ENCODE data around the gene UTP14A.

- TF ChIP-seq, protein P1, sequence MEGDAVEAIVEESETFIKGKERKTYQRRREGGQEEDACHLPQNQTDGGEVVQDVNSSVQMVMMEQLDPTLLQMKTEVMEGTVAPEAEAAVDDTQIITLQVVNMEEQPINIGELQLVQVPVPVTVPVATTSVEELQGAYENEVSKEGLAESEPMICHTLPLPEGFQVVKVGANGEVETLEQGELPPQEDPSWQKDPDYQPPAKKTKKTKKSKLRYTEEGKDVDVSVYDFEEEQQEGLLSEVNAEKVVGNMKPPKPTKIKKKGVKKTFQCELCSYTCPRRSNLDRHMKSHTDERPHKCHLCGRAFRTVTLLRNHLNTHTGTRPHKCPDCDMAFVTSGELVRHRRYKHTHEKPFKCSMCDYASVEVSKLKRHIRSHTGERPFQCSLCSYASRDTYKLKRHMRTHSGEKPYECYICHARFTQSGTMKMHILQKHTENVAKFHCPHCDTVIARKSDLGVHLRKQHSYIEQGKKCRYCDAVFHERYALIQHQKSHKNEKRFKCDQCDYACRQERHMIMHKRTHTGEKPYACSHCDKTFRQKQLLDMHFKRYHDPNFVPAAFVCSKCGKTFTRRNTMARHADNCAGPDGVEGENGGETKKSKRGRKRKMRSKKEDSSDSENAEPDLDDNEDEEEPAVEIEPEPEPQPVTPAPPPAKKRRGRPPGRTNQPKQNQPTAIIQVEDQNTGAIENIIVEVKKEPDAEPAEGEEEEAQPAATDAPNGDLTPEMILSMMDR (CRISPR knock-in tag; IDR thresholded peaks at IDR 0.05) = no peak
- TF ChIP-seq, protein P2, sequence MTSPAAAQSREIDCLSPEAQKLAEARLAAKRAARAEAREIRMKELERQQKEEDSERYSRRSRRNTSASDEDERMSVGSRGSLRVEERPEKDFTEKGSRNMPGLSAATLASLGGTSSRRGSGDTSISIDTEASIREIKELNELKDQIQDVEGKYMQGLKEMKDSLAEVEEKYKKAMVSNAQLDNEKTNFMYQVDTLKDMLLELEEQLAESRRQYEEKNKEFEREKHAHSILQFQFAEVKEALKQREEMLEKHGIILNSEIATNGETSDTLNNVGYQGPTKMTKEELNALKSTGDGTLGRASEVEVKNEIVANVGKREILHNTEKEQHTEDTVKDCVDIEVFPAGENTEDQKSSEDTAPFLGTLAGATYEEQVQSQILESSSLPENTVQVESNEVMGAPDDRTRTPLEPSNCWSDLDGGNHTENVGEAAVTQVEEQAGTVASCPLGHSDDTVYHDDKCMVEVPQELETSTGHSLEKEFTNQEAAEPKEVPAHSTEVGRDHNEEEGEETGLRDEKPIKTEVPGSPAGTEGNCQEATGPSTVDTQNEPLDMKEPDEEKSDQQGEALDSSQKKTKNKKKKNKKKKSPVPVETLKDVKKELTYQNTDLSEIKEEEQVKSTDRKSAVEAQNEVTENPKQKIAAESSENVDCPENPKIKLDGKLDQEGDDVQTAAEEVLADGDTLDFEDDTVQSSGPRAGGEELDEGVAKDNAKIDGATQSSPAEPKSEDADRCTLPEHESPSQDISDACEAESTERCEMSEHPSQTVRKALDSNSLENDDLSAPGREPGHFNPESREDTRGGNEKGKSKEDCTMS (CRISPR knock-in tag; conservative IDR thresholded peaks at IDR 0.05) = no peak
- TF ChIP-seq NFIB (CRISPR knock-in tag; IDR thresholded peaks at IDR 0.05; ENCODE audit: borderline replicate concordance) (no peak), CHD4 (IDR thresholded peaks at IDR 0.05; ENCODE audit: borderline replicate concordance, low read length) (no peak), AFF4 (CRISPR knock-in tag; IDR thresholded peaks at IDR 0.05) (no peak), EZH2 (conservative IDR thresholded peaks at IDR 0.05; ENCODE audit: low read depth, low read length) (no peak), POLR2A (IDR thresholded peaks at IDR 0.05; ENCODE audit: insufficient read depth in 1 of 2, low read depth in 2 of 2, low read length in 2 of 2) (no peak), ZNF121 (CRISPR knock-in tag; IDR thresholded peaks at IDR 0.05) (no peak), PHF8 (CRISPR knock-in tag; IDR thresholded peaks at IDR 0.05) (no peak), TBP (CRISPR knock-in tag; IDR thresholded peaks at IDR 0.05) (no peak), XRCC5 (optimal IDR thresholded peaks at IDR 0.05; ENCODE audit: low read length) (no peak), SP4 (CRISPR knock-in tag; IDR thresholded peaks at IDR 0.05) (no peak)
Observed at GRCh38 chrX:129932016-129932820, 26.3 kb downstream of the UTP14A start.

Measured in HepG2 (cell line).